Measurements from ENCODE around the gene IL17B. TPM values are rescaled to one million over a fixed set of nuclear protein-coding genes. Genes with fewer than 3 reads are reported as not detected.

The IL17B gene
- total and polyA plus RNA-seq, 2 experiments from 2014 or later, result not detected

- TF ChIP-seq EZH2 (IDR thresholded peaks at IDR 0.05; ENCODE audit: low read depth, unreplicated experiment), result no peak
- TF ChIP-seq CTCF (conservative IDR thresholded peaks at IDR 0.05; ENCODE audit: low read depth in 2 of 2), result no peak
These were observed 2.2 kb downstream of the IL17B start (continued) for GRCh38 chr5:149376711-149377447.

- Histone ChIP-seq H3K79me2 (replicated peaks; ENCODE audit: insufficient read depth) (no peaks in the 10 kb centered on the region), H3K4me3 (no peak overlapping the region), H3K9me2 (ENCODE audit: insufficient read depth) (no peaks in the 10 kb centered on the region), H4K20me1 (replicated peaks; ENCODE audit: insufficient read depth) (no peaks in the 10 kb centered on the region; the same call in 1 of the 2 replicates), H3K4me1 (ENCODE audit: insufficient read depth) (peaks cover 2% of the 10 kb centered on the region; the same call in 1 of the 2 replicates), H3K36me3 (ENCODE audit: insufficient read depth) (no peaks in the 10 kb centered on the region), H3K27ac (ENCODE audit: low read depth) (no peak overlapping the region), H3K27me3 (ENCODE audit: insufficient read depth) (no peaks in the 10 kb centered on the region), H3K4me2 (no peak overlapping the region), H3F3A (replicated peaks; ENCODE audit: low read depth) (no peaks in the 10 kb centered on the region), H2AFZ (no peak overlapping the region)
- Mint-ChIP-seq H3K27ac (no peak overlapping the region), H3K9me3 (no peaks in the 10 kb centered on the region), H3K36me3 (ENCODE audit: low read depth) (no peaks in the 10 kb centered on the region; the same call in 2 of the 3 replicates), H3K27me3 (ENCODE audit: insufficient read depth, low read depth, poor library complexity) (peaks cover 2% of the 10 kb centered on the region), H3K4me3 (no peak overlapping the region), H3K4me1 (peaks cover 15% of the 10 kb centered on the region; the same call in 2 of the 3 replicates)
- DNase-seq (ENCODE audit: low spot score) (no peak), ATAC-seq (no peak)
- TF ChIP-seq STAT1 (IDR thresholded peaks at IDR 0.05; ENCODE audit: unreplicated experiment) (no peak), NANOG (IDR thresholded peaks at IDR 0.05; ENCODE audit: borderline replicate concordance) (no peak), REST (IDR thresholded peaks at IDR 0.05; ENCODE audit: unreplicated experiment) (no peak), ZNF114 (CRISPR knock-in tag; IDR thresholded peaks at IDR 0.05) (no peak), ETS1 (IDR thresholded peaks at IDR 0.05) (no peak), ZNF331 (CRISPR knock-in tag; IDR thresholded peaks at IDR 0.05; ENCODE audit: low read depth) (no peak), JUNB (IDR thresholded peaks at IDR 0.05; ENCODE audit: unreplicated experiment) (no peak), EZH2 (IDR thresholded peaks at IDR 0.05; ENCODE audit: low read depth, unreplicated experiment) (no peak), POLR2AphosphoS5 (IDR thresholded peaks at IDR 0.05; ENCODE audit: low read depth) (no peak), CREB1 (CRISPR knock-in tag; IDR thresholded peaks at IDR 0.05; ENCODE audit: low read depth) (no peak), EZH2phosphoT487 (IDR thresholded peaks at IDR 0.05; ENCODE audit: unreplicated experiment) (no peak)
These were observed 3.0 kb downstream of the IL17B start for GRCh38 chr5:149376104-149376503.

Data from GM23338 (cell line).